Measurements from ENCODE around the gene SGCG.
"Not testable (repeated sequence)": the region's sequence is repeated elsewhere in the genome, so short reads cannot be mapped to it uniquely, and the experiment has no call there.

The SGCG gene, protein sequence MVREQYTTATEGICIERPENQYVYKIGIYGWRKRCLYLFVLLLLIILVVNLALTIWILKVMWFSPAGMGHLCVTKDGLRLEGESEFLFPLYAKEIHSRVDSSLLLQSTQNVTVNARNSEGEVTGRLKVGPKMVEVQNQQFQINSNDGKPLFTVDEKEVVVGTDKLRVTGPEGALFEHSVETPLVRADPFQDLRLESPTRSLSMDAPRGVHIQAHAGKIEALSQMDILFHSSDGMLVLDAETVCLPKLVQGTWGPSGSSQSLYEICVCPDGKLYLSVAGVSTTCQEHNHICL

DNA sequence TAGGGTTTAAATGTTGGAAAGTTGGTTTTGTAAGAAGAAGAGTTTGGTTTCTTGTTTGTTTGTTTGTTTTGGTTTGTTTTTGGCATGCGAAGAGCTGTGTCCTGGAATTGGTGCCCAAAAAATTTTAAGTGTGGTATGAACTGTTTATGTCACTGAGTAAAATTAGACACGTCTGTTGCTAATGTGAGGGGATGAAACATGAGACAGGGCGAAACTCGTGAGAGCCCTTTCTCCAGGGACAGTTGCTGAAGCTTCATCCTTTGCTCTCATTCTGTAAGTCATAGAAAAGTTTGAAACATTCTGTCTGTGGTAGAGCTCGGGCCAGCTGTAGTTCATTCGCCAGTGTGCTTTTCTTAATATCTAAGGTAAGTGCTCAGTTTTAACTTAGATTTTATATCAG, at the start of gene SGCG:
Gene SGCG (plus strand): TSS at position 269 of the 400 bp plus-strand sequence. CDS start 22,716 bp downstream, outside the sequence.
- DNase-seq (ENCODE audit: low read depth), result no peak
- no peak within 1 kb of the TSS for H3K4me3 ChIP-seq (ENCODE audit: low read depth, low read length)

GRCh38 chr13:23134542-23134941, 46.2 kb upstream of the SGCG start:
- TF ChIP-seq, protein P1, sequence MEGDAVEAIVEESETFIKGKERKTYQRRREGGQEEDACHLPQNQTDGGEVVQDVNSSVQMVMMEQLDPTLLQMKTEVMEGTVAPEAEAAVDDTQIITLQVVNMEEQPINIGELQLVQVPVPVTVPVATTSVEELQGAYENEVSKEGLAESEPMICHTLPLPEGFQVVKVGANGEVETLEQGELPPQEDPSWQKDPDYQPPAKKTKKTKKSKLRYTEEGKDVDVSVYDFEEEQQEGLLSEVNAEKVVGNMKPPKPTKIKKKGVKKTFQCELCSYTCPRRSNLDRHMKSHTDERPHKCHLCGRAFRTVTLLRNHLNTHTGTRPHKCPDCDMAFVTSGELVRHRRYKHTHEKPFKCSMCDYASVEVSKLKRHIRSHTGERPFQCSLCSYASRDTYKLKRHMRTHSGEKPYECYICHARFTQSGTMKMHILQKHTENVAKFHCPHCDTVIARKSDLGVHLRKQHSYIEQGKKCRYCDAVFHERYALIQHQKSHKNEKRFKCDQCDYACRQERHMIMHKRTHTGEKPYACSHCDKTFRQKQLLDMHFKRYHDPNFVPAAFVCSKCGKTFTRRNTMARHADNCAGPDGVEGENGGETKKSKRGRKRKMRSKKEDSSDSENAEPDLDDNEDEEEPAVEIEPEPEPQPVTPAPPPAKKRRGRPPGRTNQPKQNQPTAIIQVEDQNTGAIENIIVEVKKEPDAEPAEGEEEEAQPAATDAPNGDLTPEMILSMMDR (IDR thresholded peaks at IDR 0.05; ENCODE audit: low read depth, low read length, missing control alignments), result no peak
- no peak overlapping the region for H3K4me3 ChIP-seq (ENCODE audit: low read depth, low read length)
- no peak for DNase-seq (ENCODE audit: low read depth)

More for the DNA sequence above, at the start of gene SGCG:
- TF ChIP-seq, protein P1 (IDR thresholded peaks at IDR 0.05; ENCODE audit: low read depth, low read length, missing control alignments), result no peak

GRCh38 chr13:23140492-23140891, 40.3 kb upstream of the SGCG start:
- no peak overlapping the region for H3K4me3 ChIP-seq (ENCODE audit: low read depth, low read length)
- DNase-seq (ENCODE audit: low read depth), result no peak
- TF ChIP-seq, protein P1 (IDR thresholded peaks at IDR 0.05; ENCODE audit: low read depth, low read length, missing control alignments), result no peak

DNA sequence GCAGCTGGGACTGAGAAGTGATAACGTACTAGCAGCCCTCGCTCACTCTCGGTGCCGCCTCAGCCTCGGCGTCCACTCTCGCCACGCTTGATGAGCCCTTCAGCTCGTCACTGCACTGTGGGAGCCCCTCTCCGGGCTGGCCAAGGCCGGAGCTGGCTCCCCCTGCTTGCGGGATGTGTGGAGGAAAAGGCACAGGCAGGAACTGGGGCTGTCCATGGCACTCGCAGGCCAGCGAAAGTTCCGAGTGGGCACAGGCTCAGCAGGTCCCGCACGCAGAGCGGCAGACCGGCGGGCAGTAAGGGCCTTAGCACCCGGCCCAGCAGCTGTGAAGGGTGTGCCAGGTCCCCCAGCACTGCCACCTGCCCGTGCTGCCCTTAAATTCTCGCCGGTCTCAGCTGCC, 38.8 kb upstream of the SGCG start:
- TF ChIP-seq, protein P1 (IDR thresholded peaks at IDR 0.05; ENCODE audit: low read depth, low read length, missing control alignments), result no peak
- DNase-seq (ENCODE audit: low read depth), result no peak

DNA sequence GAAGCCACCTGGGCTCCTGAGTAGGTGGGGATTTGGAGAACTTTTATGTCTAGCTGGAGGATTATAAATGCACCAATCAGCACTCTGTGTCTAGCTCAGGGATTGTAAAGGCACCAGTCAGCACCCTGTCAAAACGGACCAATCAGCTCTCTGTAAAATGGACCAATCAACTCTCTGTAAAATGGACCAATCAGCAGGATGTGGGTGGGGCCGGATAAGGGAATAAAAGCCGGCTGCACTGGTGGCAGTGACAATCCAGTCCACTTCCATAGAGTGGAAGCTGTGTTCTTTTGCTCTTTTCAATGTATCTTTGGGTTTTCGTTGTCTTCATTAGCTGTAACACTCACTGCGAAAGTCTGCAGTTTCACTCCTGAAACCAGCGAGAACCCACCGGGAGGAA, 38.2 kb upstream of the SGCG start:
- not testable (repeated sequence) for H3K4me3 ChIP-seq (ENCODE audit: low read depth, low read length); DNase-seq (ENCODE audit: low read depth)

More for the DNA sequence above, 38.8 kb upstream of the SGCG start:
- H3K4me3 ChIP-seq (ENCODE audit: low read depth, low read length), result no peak overlapping the region

GRCh38 chr13:23144431-23144830, 36.3 kb upstream of the SGCG start:
- TF ChIP-seq, protein P1 (IDR thresholded peaks at IDR 0.05; ENCODE audit: low read depth, low read length, missing control alignments), result no peak
- DNase-seq (ENCODE audit: low read depth), result no peak
- H3K4me3 ChIP-seq (ENCODE audit: low read depth, low read length), result no peak overlapping the region

DNA sequence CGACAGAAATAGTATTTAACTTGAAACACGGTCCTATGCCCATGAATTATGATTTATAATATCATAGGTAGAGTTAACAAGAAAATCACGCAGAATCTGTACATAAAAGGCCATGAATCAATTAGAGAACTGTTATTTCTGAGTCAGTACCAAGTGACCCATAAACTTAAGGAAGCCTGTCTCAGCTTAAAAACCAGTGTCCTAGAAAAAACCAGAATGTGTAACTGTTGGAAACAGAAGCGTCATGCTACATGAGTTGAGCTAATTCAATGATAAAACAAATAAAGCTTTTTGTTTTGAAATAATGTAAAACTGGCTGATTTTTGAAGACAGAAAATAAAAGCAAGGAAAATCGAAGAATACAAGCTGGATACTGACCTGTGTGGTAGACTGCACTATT, 34.8 kb upstream of the SGCG start:
- H3K4me3 ChIP-seq (ENCODE audit: low read depth, low read length), result no peak overlapping the region
- TF ChIP-seq, protein P1 (IDR thresholded peaks at IDR 0.05; ENCODE audit: low read depth, low read length, missing control alignments), result no peak
- DNase-seq (ENCODE audit: low read depth), result no peak

Data from GM12864 (cell line).